OCI-LY7 (cell line): ENCODE results near the gene TUB.

Experiments
- CTCF ChIP-seq: fragments of 200-600 bp; sonication (generic); conservative IDR thresholded peaks from 2 replicates; pipeline ENCODE4 v1.5.1; 2014; ENCODE audit warnings: mild to moderate bottlenecking, antibody characterized with exemption, low read length, moderate library complexity, mixed read lengths
- EZH2phosphoT487 ChIP-seq: fragments of 200-600 bp; sonication (generic); IDR thresholded peaks from 2 replicates; pipeline ENCODE4 v1.6.1; 2018; ENCODE audit warnings: low read depth, borderline replicate concordance, mild to moderate bottlenecking, mixed run types, antibody characterized with exemption, low read length, moderate library complexity, mixed read lengths

GRCh38 chr11:8047382-8047781 lies 33.6 kb upstream of the TUB start:
- TF ChIP-seq CTCF (no peak), EZH2phosphoT487 (no peak)
